Activated CD4-positive, alpha-beta T cell treated with anti-CD3 and anti-CD28 coated beads, Interleukin-2, amount 50 U/mL, for 48 hours (primary cell): ENCODE results near the gene VSNL1.

ENCODE experiments used
- DNase-seq, 2 experiments: peaks; one replicate each; pipeline ENCODE4 v3.0.0-alpha.2; 2020

The VSNL1 gene

GRCh38 chr2:17584689-17585088, 44.2 kb downstream of the VSNL1 start:
- DNase-seq, result no peak

DNA sequence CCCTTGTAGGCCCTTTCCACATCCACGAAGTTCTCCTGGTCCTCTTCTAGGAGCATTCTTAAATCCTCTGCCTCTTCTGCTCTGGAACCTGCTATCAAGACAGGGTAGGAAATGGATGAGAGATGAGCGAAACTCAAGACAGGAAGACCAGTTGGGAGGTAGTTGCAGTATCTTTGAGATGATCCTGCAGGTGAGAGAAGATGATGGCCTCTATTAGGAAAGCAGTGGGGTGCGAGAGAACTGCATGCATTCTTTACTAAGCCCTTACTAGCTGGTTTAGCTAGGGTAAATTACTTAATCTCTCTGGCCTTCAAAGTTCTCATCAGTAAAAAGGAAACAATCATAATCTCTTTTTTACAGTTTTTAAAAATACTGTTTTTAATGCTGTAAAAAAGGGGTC, 47.0 kb downstream of the VSNL1 start:
- DNase-seq, result no peak

DNA sequence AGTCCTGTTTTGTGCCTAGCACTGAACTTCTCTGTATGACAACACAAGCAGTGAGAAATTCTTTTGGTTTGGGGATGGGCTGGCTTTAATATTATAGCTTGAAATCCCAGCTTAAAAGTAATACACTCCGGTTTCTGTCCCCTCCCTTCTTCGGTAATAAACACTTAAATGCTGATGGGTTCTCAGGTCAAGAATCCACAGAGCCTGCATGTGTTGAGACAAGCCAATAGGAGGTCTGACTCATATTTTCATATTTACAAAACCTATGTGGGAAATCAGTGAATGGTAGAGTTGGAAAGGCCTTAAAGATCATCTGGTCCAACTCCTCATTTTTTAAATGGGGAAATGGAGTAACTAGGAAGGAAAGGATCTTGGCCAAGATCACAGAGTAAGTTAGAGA, 47.5 kb downstream of the VSNL1 start:
- no peak for DNase-seq

DNA sequence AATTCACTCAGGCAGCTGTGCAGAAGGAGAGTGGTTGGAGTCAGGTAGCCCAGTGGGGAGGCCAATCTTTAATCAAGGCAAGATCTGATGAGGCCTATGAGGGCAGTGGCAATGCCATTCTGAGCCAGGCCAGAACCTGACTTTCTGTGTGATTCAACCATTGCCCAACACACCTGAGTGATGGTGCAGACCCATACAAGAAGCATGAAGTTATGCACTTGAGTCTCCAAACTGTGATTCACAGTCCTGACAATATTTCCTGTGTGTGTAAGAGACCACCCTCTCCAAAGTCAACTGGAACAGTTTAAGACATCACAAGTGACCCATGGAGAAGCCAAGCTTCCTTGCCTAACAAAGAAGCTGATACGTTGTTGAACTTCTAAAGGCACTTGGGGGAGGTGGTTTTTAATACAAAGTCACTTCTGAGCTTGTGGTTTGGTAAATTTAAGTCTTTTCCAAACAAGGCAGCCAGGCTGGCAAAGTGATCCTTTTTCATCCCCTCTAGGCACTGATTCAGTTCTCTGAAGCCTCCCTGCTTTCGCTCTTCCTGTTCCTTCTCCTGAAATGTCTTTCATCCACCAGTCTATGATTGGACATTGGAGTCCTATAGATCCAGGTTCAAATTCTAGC, 49.0 kb downstream of the VSNL1 start:
- DNase-seq, result no peak

DNA sequence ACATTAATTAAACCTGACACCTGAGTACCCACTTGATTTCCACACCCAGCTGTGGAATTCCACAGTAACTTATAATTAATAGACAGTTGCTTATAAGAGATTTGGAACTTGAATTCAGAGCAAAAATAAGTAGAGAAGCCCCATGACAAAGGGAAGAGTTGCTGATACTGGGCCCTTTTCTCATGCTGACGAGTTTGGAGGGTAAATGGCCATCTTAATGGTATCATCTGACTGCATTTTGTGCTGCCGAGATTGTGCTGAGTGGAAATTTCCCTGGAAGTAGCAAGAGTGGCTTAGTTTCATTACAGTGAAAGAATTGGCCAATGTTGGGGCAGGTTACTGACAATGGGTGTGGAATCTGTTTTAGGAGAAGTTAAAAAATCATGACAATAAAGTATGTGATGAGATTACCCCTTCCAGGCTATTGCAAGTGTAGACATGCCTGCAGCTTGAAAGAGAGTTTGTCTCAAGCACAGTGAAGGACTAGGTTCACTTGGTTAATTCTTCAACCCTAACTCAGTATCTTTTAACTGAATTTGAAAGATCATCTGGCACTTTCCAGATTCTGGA, 49.9 kb downstream of the VSNL1 start:
- no peak for DNase-seq

- no peak for DNase-seq
These were observed 51.4 kb downstream of the VSNL1 start for GRCh38 chr2:17591846-17592245.

DNA sequence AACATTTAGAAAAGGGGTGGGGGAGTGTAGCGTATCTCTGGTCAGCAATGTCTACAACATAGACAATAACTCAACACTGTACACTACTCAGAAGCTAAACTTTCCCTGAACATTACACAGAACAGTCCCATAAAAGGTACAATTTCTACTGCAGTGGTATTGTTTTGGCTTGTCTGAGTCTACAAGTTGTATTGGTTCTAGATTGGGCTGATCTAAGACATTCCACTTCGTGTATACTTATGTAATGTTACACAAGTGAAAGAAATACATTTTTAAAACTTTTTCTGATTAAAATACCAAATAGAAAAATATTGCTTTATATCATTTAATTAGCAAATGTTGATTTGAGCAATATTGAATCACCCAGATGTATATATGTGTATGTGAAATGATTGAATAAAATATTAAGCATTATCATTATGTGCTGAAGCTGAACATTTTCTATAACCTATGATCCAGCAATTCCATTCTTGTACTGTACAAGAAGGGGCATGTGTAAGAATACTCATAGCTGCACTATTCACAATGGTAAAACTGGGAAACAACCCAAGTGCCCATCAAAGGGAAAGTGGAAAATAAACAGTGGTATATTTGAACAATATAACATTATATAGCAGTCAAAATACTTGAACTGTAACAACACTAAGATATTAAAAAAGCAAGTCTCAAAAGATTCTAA, 52.4 kb downstream of the VSNL1 start:
- DNase-seq, result no peak

- DNase-seq, result no peak
These were observed 52.9 kb downstream of the VSNL1 start for GRCh38 chr2:17593445-17593840.

DNA sequence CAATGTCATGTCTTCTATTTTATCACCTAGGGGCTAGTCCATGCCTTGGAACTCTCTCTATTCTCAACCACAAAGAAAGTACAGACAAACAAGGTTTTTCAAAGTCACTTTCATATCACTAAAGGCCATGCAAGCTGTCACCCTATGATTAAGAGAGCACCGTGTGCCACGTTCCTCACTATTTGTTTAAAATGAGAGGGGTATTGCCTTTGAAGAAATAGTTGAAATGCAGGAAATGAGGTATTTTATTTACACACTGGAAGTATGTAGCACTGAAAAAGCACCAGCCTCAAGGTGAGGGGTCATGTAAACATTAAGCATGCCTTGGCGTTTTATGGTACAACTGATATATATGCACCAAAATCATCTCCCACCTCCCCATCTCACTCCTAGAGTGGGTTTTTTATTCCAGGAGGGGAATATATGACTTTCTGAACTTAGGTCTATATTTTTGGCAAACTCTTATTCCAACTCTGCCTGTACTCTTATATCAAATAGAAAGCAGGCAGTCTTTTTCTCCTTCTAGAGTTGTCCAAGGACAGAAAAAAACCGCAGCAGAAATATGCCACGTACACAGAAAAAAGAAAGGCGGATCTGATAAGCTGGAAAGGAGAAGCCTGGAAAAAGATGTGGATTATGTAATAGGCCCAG, 53.5 kb downstream of the VSNL1 start:
- DNase-seq, result no peak

- DNase-seq, result no peak
These were observed 54.3 kb downstream of the VSNL1 start for GRCh38 chr2:17594533-17595401.

DNA sequence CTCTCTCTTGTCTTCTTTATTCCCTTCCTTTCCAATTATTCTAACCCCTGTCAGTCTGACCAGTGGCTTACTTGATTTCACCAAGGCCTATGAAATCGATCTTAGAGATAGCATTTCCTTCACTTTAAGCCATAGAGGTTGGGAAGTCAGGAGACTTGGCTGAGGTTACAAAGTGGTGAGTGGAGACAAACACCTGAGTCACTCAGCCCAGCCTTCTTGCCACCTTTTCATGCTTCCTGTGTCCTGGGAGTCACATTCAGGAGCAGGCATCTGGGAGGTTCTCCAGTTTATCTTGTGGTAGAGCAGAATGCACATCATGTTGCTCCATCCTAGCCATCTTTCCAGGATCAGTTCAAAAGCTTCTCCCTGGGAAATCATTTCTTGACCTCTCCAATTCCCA, 59.1 kb downstream of the VSNL1 start:
- DNase-seq, result no peak

DNA sequence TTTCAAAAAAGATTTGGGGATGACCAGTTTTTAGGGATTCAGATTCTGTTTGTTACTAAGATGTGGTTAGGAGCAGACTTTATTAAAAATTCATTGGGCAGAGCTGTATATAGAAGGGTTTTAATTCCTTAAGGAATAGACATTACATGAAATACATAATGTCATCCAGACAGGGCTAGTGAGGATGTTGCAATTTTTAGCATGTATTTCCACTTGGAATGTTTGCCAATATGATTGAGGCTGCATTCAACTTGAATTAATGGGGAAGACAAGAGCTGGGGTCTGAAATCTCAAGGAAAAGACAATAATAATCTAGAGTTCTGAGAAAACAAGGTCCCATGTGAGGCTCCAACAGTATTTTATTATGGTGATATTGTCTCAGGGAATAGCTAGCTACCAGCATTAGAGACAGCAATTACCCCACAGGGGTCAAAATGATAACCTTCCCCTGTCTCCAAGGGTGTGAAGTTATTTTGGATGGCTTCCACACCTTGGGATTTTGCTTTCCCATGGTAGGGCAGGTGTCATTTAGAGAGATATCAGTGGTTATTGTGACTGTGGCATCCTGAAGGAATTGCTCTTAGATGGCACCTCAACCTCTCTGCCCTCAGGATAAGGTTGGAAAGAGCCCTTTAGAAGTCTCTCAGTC, 60.2 kb downstream of the VSNL1 start:
- no peak for DNase-seq

- DNase-seq, result no peak
These were observed 63.6 kb downstream of the VSNL1 start for GRCh38 chr2:17604050-17604449.

- no peak for DNase-seq
These were observed 65.2 kb downstream of the VSNL1 start for GRCh38 chr2:17605696-17606095.

DNA sequence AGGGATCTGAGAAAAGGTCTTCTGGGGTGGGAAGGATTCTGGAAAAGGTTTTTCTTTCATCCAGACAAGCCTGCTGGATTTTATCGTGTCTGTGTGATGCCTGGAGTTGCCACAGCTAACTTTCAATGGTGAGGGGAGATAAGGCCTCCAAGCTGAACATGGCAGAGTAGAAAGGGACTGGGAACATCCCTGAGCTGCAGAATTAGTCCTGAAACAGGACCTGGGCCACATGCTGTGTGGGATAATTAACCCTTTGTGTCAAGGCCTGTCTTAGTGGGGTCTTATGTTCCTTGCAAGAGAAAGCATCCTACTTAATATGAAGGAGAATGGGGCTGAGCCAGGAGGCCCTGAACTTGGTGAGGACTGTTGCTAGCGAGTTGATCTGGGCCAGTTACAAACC, 66.4 kb downstream of the VSNL1 start:
- DNase-seq, result no peak

DNA sequence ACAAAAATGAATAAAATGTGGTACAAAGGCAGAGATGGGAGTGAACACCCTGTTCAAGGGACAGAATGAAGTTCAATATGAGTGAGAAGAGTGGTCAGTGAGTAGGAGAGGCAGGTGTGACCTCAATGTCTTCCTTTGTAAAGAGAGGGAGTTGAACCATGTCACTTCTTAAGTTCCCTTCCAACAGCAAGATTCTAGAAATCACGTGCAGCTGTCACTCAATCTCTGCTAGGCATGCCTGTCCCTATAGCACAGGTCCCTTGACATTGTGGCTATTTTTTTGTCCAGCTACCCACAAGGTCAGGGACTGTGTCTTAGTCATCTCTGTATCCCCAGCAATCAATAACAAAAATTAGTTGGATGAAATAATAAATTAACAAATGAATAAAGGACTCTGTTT, 66.9 kb downstream of the VSNL1 start:
- DNase-seq, result no peak

DNA sequence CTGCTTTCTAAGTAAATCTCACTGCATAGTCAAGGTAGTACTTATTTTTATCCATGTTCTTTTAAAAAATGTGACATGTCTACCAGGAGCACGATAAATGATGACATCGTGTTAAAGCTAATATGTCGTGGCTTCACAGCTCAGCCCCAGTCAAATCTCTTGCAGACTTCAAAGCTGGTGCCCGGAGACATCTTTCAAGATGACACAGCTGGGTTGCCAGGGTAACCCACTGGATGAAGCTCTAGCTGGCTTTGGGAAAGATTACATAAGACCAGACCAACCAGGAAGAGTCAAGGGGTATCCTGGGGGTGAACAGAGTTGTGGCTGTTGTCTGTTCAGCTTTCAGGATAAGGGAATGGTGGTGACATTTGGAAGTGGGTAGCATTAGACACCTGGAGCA, 67.8 kb downstream of the VSNL1 start:
- DNase-seq, result no peak

DNA sequence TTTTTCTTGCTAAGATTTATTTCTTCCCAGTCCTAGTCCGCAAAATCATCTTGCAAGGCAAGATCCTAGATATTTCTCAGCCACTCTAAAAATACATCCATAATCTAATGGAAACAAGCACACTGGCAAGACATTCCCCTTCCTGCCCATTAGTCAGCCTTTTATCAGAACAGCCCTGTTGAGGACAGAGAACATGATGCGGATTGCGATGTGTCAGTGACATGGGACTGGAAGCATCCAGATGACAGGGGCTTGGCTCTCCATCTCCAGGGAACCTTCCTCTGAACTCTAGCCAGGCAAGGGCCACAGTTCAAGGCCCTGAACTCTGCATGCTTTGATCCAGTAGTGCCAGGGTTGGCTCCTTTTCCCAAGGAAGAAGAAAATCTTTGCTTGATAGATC, 70.0 kb downstream of the VSNL1 start:
- DNase-seq, result no peak

GRCh38 chr2:17611036-17611435, 70.5 kb downstream of the VSNL1 start:
- DNase-seq, result no peak

GRCh38 chr2:17614174-17614930, 73.9 kb downstream of the VSNL1 start:
- DNase-seq, result no peak

DNA sequence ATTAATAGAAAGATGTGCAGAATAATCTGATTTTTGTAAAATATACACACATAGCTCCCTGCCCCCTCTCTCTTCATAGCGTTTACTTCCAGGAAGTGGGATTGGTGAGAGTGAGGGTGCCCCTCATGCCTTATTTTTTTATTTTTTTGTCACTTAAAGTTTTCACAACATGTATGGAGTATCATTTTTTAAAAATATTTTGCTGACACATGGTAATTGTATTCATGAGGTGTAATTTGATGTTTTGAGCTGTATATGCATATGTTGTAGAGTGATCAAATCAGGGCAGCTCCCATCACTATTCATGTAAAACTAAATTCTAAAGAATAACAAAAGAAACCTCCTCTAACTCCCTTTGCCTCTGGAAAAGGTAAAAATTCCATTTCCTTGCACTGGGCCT, 74.7 kb downstream of the VSNL1 start:
- DNase-seq, result no peak
